Measurements from ENCODE around the gene DHRS9. TPM values are rescaled to one million over a fixed set of nuclear protein-coding genes. Genes with fewer than 3 reads are reported as not detected.
"Not testable (repeated sequence)": the region's sequence is repeated elsewhere in the genome, so short reads cannot be mapped to it uniquely, and the experiment has no call there.

Gene DHRS9
- total and polyA plus RNA-seq, 4 donors: 1.5 to 17.2 (median 4.0) TPM

- Histone ChIP-seq H3K36me3 (ENCODE audit: control insufficient read depth in 4 of 4, insufficient read depth in 4 of 4, low read length in 4 of 4) (no peaks in the 10 kb centered on the region), H3K27ac (ENCODE audit: low read depth in 1 of 2, low read length in 1 of 2) (no peak overlapping the region)
- DNase-seq: no peak
Measured at GRCh38 chr2:169047256-169048250, 21.8 kb upstream of the DHRS9 start.

GRCh38 chr2:169049142-169049541 lies 20.2 kb upstream of the DHRS9 start:
- H3K27ac ChIP-seq (ENCODE audit: low read depth in 1 of 2, low read length in 1 of 2): no peak overlapping the region
- H3K27me3 ChIP-seq (ENCODE audit: control insufficient read depth in 3 of 3, insufficient read depth in 3 of 3, low read length in 2 of 3): no peaks in the 10 kb centered on the region
- H3K36me3 ChIP-seq (ENCODE audit: control insufficient read depth in 4 of 4, insufficient read depth in 4 of 4, low read length in 4 of 4): no peaks in the 10 kb centered on the region
- ATAC-seq (ENCODE audit: insufficient read depth, low FRiP score) (no peak), DNase-seq (no peak)
- no peak for TF ChIP-seq CTCF (IDR thresholded peaks at IDR 0.05; ENCODE audit: control extremely low read depth, extremely low read depth)
- H3K9ac ChIP-seq (ENCODE audit: insufficient read depth in 1 of 2, low read length in 2 of 2): no peak overlapping the region
- H3K4me3 ChIP-seq: no peak overlapping the region
- no peaks in the 10 kb centered on the region for H3K4me1 ChIP-seq (ENCODE audit: control insufficient read depth in 5 of 5, insufficient read depth in 5 of 5, low read length in 5 of 5)
- peaks cover 0 to 8% (median 0%) of the 10 kb centered on the region in 4 donors for H3K9me3 ChIP-seq (ENCODE audit: control insufficient read depth in 4 of 4, insufficient read depth in 3 of 4, low read length in 3 of 4)
- WGBS, 2 donors: 76 to 87% methylated on average over 3 of the region's 3 CpGs

More at GRCh38 chr2:169047256-169048250, 21.8 kb upstream of the DHRS9 start:
- ATAC-seq (ENCODE audit: insufficient read depth, low FRiP score): no peak
- H3K9ac ChIP-seq (ENCODE audit: insufficient read depth in 1 of 2, low read length in 2 of 2): no peak overlapping the region
- no peaks in the 10 kb centered on the region for H3K27me3 ChIP-seq (ENCODE audit: control insufficient read depth in 3 of 3, insufficient read depth in 3 of 3, low read length in 2 of 3)
- 87 to 92% methylated on average over 2 of the region's 2 CpGs for WGBS, 2 donors
- no peak for TF ChIP-seq CTCF (IDR thresholded peaks at IDR 0.05; ENCODE audit: control extremely low read depth, extremely low read depth)
- peaks cover 0 to 8% (median 0%) of the 10 kb centered on the region in 4 donors for H3K9me3 ChIP-seq (ENCODE audit: control insufficient read depth in 4 of 4, insufficient read depth in 3 of 4, low read length in 3 of 4)
- H3K4me3 ChIP-seq: no peak overlapping the region
- no peaks in the 10 kb centered on the region for H3K4me1 ChIP-seq (ENCODE audit: control insufficient read depth in 5 of 5, insufficient read depth in 5 of 5, low read length in 5 of 5)

GRCh38 chr2:169050476-169051240 lies 18.7 kb upstream of the DHRS9 start:
- no peak for TF ChIP-seq CTCF (IDR thresholded peaks at IDR 0.05; ENCODE audit: control extremely low read depth, extremely low read depth)
- H3K27me3 ChIP-seq (ENCODE audit: control insufficient read depth in 3 of 3, insufficient read depth in 3 of 3, low read length in 2 of 3): no peaks in the 10 kb centered on the region
- ATAC-seq (ENCODE audit: insufficient read depth, low FRiP score) (no peak), DNase-seq (no peak)
- H3K4me3 ChIP-seq: no peak overlapping the region
- H3K4me1 ChIP-seq (ENCODE audit: control insufficient read depth in 5 of 5, insufficient read depth in 5 of 5, low read length in 5 of 5): no peaks in the 10 kb centered on the region
- WGBS, 2 donors: 80 to 82% methylated on average over 5 of the region's 5 CpGs
- H3K9me3 ChIP-seq (ENCODE audit: control insufficient read depth in 4 of 4, insufficient read depth in 3 of 4, low read length in 3 of 4): peaks cover 0 to 11% (median 2%) of the 10 kb centered on the region in 4 donors
- H3K9ac ChIP-seq (ENCODE audit: insufficient read depth in 1 of 2, low read length in 2 of 2): no peak overlapping the region
- no peaks in the 10 kb centered on the region for H3K36me3 ChIP-seq (ENCODE audit: control insufficient read depth in 4 of 4, insufficient read depth in 4 of 4, low read length in 4 of 4)
- H3K27ac ChIP-seq (ENCODE audit: low read depth in 1 of 2, low read length in 1 of 2): no peak overlapping the region

- not testable (repeated sequence) for H3K4me3 ChIP-seq; H3K4me1 ChIP-seq (ENCODE audit: control insufficient read depth in 5 of 5, insufficient read depth in 5 of 5, low read length in 5 of 5); ATAC-seq (ENCODE audit: insufficient read depth, low FRiP score); H3K36me3 ChIP-seq (ENCODE audit: control insufficient read depth in 4 of 4, insufficient read depth in 4 of 4, low read length in 4 of 4); H3K27me3 ChIP-seq (ENCODE audit: control insufficient read depth in 3 of 3, insufficient read depth in 3 of 3, low read length in 2 of 3); DNase-seq; H3K9ac ChIP-seq (ENCODE audit: insufficient read depth in 1 of 2, low read length in 2 of 2); H3K9me3 ChIP-seq (ENCODE audit: control insufficient read depth in 4 of 4, insufficient read depth in 3 of 4, low read length in 3 of 4); H3K27ac ChIP-seq (ENCODE audit: low read depth in 1 of 2, low read length in 1 of 2)
- 90 to 97% methylated on average over 2 of the region's 2 CpGs for WGBS, 2 donors
Measured at GRCh38 chr2:169054575-169054974, 14.8 kb upstream of the DHRS9 start.

GRCh38 chr2:169064199-169064598 lies 5.2 kb upstream of the DHRS9 start:
- not testable (repeated sequence) for H3K9ac ChIP-seq (ENCODE audit: insufficient read depth in 1 of 2, low read length in 2 of 2); H3K36me3 ChIP-seq (ENCODE audit: control insufficient read depth in 4 of 4, insufficient read depth in 4 of 4, low read length in 4 of 4); H3K4me1 ChIP-seq (ENCODE audit: control insufficient read depth in 5 of 5, insufficient read depth in 5 of 5, low read length in 5 of 5); H3K4me3 ChIP-seq; H3K9me3 ChIP-seq (ENCODE audit: control insufficient read depth in 4 of 4, insufficient read depth in 3 of 4, low read length in 3 of 4); ATAC-seq (ENCODE audit: insufficient read depth, low FRiP score); H3K27me3 ChIP-seq (ENCODE audit: control insufficient read depth in 3 of 3, insufficient read depth in 3 of 3, low read length in 2 of 3); DNase-seq; H3K27ac ChIP-seq (ENCODE audit: low read depth in 1 of 2, low read length in 1 of 2)
- 96 to 98% methylated on average over 17 of the region's 17 CpGs for WGBS, 2 donors
